Hepatocyte (in vitro differentiated cells): ENCODE results near the gene LRRFIP1. TPM values are rescaled to one million over a fixed set of nuclear protein-coding genes. Genes with fewer than 3 reads are reported as not detected.

Experiments
- DNase-seq: peaks from one replicate; pipeline ENCODE4 v3.0.0-alpha.2; 2016; ENCODE audit warnings: low spot score
- H2AFZ ChIP-seq: fragments of 200-600 bp; sonication (generic); 2 replicates; pipeline ENCODE4 v1.6.0; 2016; ENCODE audit warnings: antibody characterized with exemption, mild to moderate bottlenecking
- H3K27ac ChIP-seq: fragments of 200-600 bp; sonication (generic); 2 replicates; pipeline ENCODE4 v1.5.1; 2016; ENCODE audit warnings: mild to moderate bottlenecking
- H3K27me3 ChIP-seq: fragments of 200-600 bp; sonication (generic); 2 replicates; pipeline ENCODE4 v1.6.1; 2016
- H3K36me3 ChIP-seq: fragments of 200-600 bp; sonication (generic); replicated peaks from 2 replicates; pipeline ENCODE4 v1.5.1; 2016; ENCODE audit warnings: low read depth; ENCODE audit not compliant: insufficient read depth
- H3K4me1 ChIP-seq: fragments of 200-600 bp; sonication (generic); 2 replicates; pipeline ENCODE4 v1.5.1; 2016; ENCODE audit warnings: mild to moderate bottlenecking, moderate library complexity; ENCODE audit not compliant: insufficient read depth
- H3K4me2 ChIP-seq: fragments of 200-600 bp; sonication (generic); 2 replicates; pipeline ENCODE4 v1.6.0; 2016
- H3K4me3 ChIP-seq: fragments of 200-600 bp; sonication (generic); 2 replicates; pipeline ENCODE4 v1.5.1; 2016; ENCODE audit warnings: mild to moderate bottlenecking
- H3K79me2 ChIP-seq: fragments of 200-600 bp; sonication (generic); 2 replicates; pipeline ENCODE4 v1.6.0; 2017; ENCODE audit warnings: mild to moderate bottlenecking
- H3K9me2 ChIP-seq: fragments of 200-600 bp; sonication (generic); replicated peaks from 2 replicates; pipeline ENCODE4 v1.6.0; 2017; ENCODE audit warnings: mild to moderate bottlenecking; ENCODE audit not compliant: insufficient read depth
- H3K9me3 ChIP-seq: fragments of 200-600 bp; sonication (generic); 2 replicates; pipeline ENCODE4 v1.5.1; 2016; ENCODE audit warnings: low read depth, mild to moderate bottlenecking
- H4K20me1 ChIP-seq: fragments of 200-600 bp; sonication (generic); 2 replicates; pipeline ENCODE4 v1.6.0; 2016; ENCODE audit warnings: mild to moderate bottlenecking; ENCODE audit not compliant: insufficient read depth, poor library complexity, severe bottlenecking
- CTCF ChIP-seq: fragments of 200-600 bp; sonication (generic); IDR thresholded peaks from 2 replicates; pipeline ENCODE4 v1.5.1; 2016; ENCODE audit warnings: antibody characterized with exemption, mild to moderate bottlenecking; ENCODE audit not compliant: poor library complexity
- EZH2 ChIP-seq: fragments of 200-600 bp; sonication (generic); IDR thresholded peaks from 2 replicates; pipeline ENCODE4 v1.6.1; 2016; ENCODE audit warnings: antibody characterized with exemption, mild to moderate bottlenecking, borderline replicate concordance
- EZH2phosphoT487 ChIP-seq: fragments of 200-600 bp; sonication (generic); IDR thresholded peaks from one replicate; pipeline ENCODE4 v1.6.1; 2018; ENCODE audit warnings: antibody characterized with exemption, mild to moderate bottlenecking, low read depth, moderate library complexity; ENCODE audit not compliant: unreplicated experiment, severe bottlenecking
- WGBS: methylation state at CpG from one replicate; pipeline ENCODE4 v1.1.6; 2016; ENCODE audit warnings: low lambda C conversion rate; ENCODE audit errors: missing lambda C conversion rate; 5-methylcytosine and 5-hydroxymethylcytosine counted together
- polyA plus RNA-seq: library from polyadenylated mRNA; unstranded; fragments of >200 nt; fragmentation: Nextera tagmentation; extraction: Ambion mirVana; gene quantifications from 2 replicates; pipeline ENCODE4 v1.2.1, GENCODE V29; 2016
- total RNA-seq: library from RNA; depleted of rRNA; stranded (reverse); fragments of >200 nt; gene quantifications from 2 replicates; pipeline ENCODE4 v1.2.3, GENCODE V29; 2014

LRRFIP1 gene
- total and polyA plus RNA-seq, 2 experiments from 2014 or later, result 42.7 to 64.1 TPM

GRCh38 chr2:237819231-237819630, 191.8 kb downstream of the LRRFIP1 start:
- H3K4me3 ChIP-seq, result no peak overlapping the region
- H2AFZ ChIP-seq, result no peak overlapping the region
- TF ChIP-seq CTCF, result no peak
- no peak for TF ChIP-seq EZH2phosphoT487
- TF ChIP-seq EZH2, result no peak
- H3K4me1 ChIP-seq, result peaks cover 4% of the 10 kb centered on the region
- H3K27ac ChIP-seq, result no peak overlapping the region
- H3K9me3 ChIP-seq, result no peaks in the 10 kb centered on the region
- H3K27me3 ChIP-seq, result no peaks in the 10 kb centered on the region
- 86% methylated on average over 2 of the region's 2 CpGs for WGBS
- DNase-seq, result no peak
- H3K36me3 ChIP-seq, result no peaks in the 10 kb centered on the region
- no peaks in the 10 kb centered on the region for H4K20me1 ChIP-seq
- no peaks in the 10 kb centered on the region for H3K9me2 ChIP-seq
- H3K79me2 ChIP-seq, result no peaks in the 10 kb centered on the region
- H3K4me2 ChIP-seq, result no peak overlapping the region

GRCh38 chr2:237820421-237820820, 193.0 kb downstream of the LRRFIP1 start:
- TF ChIP-seq EZH2, result no peak
- no peak for TF ChIP-seq CTCF
- no peak for TF ChIP-seq EZH2phosphoT487
- no peak for DNase-seq
- Histone ChIP-seq H3K27me3 (no peaks in the 10 kb centered on the region), H3K4me3 (no peak overlapping the region), H3K79me2 (no peaks in the 10 kb centered on the region), H3K4me2 (no peak overlapping the region), H3K9me2 (no peaks in the 10 kb centered on the region), H3K36me3 (no peaks in the 10 kb centered on the region), H3K9me3 (no peaks in the 10 kb centered on the region), H3K27ac (no peak overlapping the region), H4K20me1 (no peaks in the 10 kb centered on the region), H3K4me1 (peaks cover 4% of the 10 kb centered on the region), H2AFZ (no peak overlapping the region)
- WGBS, result 92% methylated on average over 2 of the region's 2 CpGs

GRCh38 chr2:237823544-237823943, 196.2 kb downstream of the LRRFIP1 start:
- no peak for DNase-seq
- Histone ChIP-seq H3K27me3 (no peaks in the 10 kb centered on the region), H3K4me3 (no peak overlapping the region), H3K27ac (no peak overlapping the region), H2AFZ (no peak overlapping the region), H3K9me2 (no peaks in the 10 kb centered on the region), H4K20me1 (no peaks in the 10 kb centered on the region), H3K36me3 (no peaks in the 10 kb centered on the region), H3K4me1 (no peaks in the 10 kb centered on the region), H3K79me2 (no peaks in the 10 kb centered on the region), H3K9me3 (no peaks in the 10 kb centered on the region), H3K4me2 (no peak overlapping the region)
- WGBS, result 97% methylated on average over 2 of the region's 2 CpGs
- TF ChIP-seq EZH2, result no peak
- TF ChIP-seq CTCF, result no peak
- TF ChIP-seq EZH2phosphoT487, result no peak

- H3K4me3 ChIP-seq, result no peak overlapping the region
- H3K9me3 ChIP-seq, result no peaks in the 10 kb centered on the region
- no peak overlapping the region for H3K27ac ChIP-seq
- H3K36me3 ChIP-seq, result no peaks in the 10 kb centered on the region
- H3K79me2 ChIP-seq, result no peaks in the 10 kb centered on the region
- TF ChIP-seq CTCF (no peak), EZH2phosphoT487 (no peak), EZH2 (no peak)
- H3K9me2 ChIP-seq, result no peaks in the 10 kb centered on the region
- no peaks in the 10 kb centered on the region for H3K4me1 ChIP-seq
- no peak overlapping the region for H2AFZ ChIP-seq
- no peaks in the 10 kb centered on the region for H3K27me3 ChIP-seq
- WGBS, result 87% methylated on average over 6 of the region's 6 CpGs
- H4K20me1 ChIP-seq, result no peaks in the 10 kb centered on the region
- no peak overlapping the region for H3K4me2 ChIP-seq
- no peak for DNase-seq
These were observed 196.7 kb downstream of the LRRFIP1 start for GRCh38 chr2:237824085-237824484.
